ENCODE results near the gene HERPUD1. TPM values are rescaled to one million over a fixed set of nuclear protein-coding genes. Genes with fewer than 3 reads are reported as not detected.

HERPUD1 gene
- total and polyA plus RNA-seq, 2 of the 13 experiments (the other 11 are each of a cell fraction or from before 2014, with no cell fraction given) = 96.2 to 323 TPM

GRCh38 chr16:56895813-56896212 lies 36.1 kb upstream of the HERPUD1 start (continued):
- no peak for TF ChIP-seq GTF3A (CRISPR knock-in tag; conservative IDR thresholded peaks at IDR 0.05)
- TF ChIP-seq ATF7-NPFF (CRISPR knock-in tag; IDR thresholded peaks at IDR 0.05; ENCODE audit: low read depth) = no peak
- TF ChIP-seq HDAC1 (CRISPR knock-in tag; IDR thresholded peaks at IDR 0.05) = no peak

- H3K27ac ChIP-seq (ENCODE audit: extremely low read length, insufficient read depth, low read length) = no peak overlapping the region
- WGBS (ENCODE audit: low lambda C conversion rate) = 38% methylated on average over 3 of the region's 3 CpGs
- H3K9ac ChIP-seq (ENCODE audit: insufficient read depth, low read depth, low read length) = no peak overlapping the region
- no peaks in the 10 kb centered on the region for H4K20me1 ChIP-seq (ENCODE audit: insufficient read depth, low read length)
- H3K4me1 ChIP-seq (ENCODE audit: insufficient read depth, low read length) = peaks cover 10% of the 10 kb centered on the region; the same call in 1 of the 2 replicates
- H3K4me2 ChIP-seq (ENCODE audit: low read depth, low read length) = no peak overlapping the region
- POLR2A ChIA-PET = no interaction called here
- H3K36me3 ChIP-seq (replicated peaks in 1 of 2; ENCODE audit: control insufficient read depth in 1 of 2, insufficient read depth in 2 of 2, low read length in 2 of 2) = no peaks in the 10 kb centered on the region
- H3K79me2 ChIP-seq (ENCODE audit: insufficient read depth, low read length) = no peaks in the 10 kb centered on the region
- H2AFZ ChIP-seq (ENCODE audit: low read length) = no peak overlapping the region
- ATAC-seq (no peak), DNase-seq (ENCODE audit: low spot score) (no peak), FAIRE-seq (no peak)
- in situ Hi-C loops (cut with HindIII; ENCODE audit: extremely low pct_ligation_motif_present, low pct_unique_long_range_greater_than_20kb) (no loop called here), intact Hi-C loops (cut with micrococcal nuclease; ENCODE audit: unreplicated experiment) (no loop called here)
- H3K9me3 ChIP-seq (ENCODE audit: low read length) = no peaks in the 10 kb centered on the region
- no peak for TF ChIP-seq SP4 (CRISPR knock-in tag; IDR thresholded peaks at IDR 0.05)
- no peak for TF ChIP-seq NFRKB (IDR thresholded peaks at IDR 0.05)
- TF ChIP-seq, protein P1, sequence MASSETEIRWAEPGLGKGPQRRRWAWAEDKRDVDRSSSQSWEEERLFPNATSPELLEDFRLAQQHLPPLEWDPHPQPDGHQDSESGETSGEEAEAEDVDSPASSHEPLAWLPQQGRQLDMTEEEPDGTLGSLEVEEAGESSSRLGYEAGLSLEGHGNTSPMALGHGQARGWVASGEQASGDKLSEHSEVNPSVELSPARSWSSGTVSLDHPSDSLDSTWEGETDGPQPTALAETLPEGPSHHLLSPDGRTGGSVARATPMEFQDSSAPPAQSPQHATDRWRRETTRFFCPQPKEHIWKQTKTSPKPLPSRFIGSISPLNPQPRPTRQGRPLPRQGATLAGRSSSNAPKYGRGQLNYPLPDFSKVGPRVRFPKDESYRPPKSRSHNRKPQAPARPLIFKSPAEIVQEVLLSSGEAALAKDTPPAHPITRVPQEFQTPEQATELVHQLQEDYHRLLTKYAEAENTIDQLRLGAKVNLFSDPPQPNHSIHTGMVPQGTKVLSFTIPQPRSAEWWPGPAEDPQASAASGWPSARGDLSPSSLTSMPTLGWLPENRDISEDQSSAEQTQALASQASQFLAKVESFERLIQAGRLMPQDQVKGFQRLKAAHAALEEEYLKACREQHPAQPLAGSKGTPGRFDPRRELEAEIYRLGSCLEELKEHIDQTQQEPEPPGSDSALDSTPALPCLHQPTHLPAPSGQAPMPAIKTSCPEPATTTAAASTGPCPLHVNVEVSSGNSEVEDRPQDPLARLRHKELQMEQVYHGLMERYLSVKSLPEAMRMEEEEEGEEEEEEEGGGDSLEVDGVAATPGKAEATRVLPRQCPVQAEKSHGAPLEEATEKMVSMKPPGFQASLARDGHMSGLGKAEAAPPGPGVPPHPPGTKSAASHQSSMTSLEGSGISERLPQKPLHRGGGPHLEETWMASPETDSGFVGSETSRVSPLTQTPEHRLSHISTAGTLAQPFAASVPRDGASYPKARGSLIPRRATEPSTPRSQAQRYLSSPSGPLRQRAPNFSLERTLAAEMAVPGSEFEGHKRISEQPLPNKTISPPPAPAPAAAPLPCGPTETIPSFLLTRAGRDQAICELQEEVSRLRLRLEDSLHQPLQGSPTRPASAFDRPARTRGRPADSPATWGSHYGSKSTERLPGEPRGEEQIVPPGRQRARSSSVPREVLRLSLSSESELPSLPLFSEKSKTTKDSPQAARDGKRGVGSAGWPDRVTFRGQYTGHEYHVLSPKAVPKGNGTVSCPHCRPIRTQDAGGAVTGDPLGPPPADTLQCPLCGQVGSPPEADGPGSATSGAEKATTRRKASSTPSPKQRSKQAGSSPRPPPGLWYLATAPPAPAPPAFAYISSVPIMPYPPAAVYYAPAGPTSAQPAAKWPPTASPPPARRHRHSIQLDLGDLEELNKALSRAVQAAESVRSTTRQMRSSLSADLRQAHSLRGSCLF (CRISPR knock-in tag; IDR thresholded peaks at IDR 0.05; ENCODE audit: borderline replicate concordance) = no peak
- TF ChIP-seq TRIM24 (CRISPR knock-in tag; IDR thresholded peaks at IDR 0.05) = no peak
- TF ChIP-seq RARG (CRISPR knock-in tag; IDR thresholded peaks at IDR 0.05; ENCODE audit: low read depth) = no peak
- TF ChIP-seq MXD3 (CRISPR knock-in tag; IDR thresholded peaks at IDR 0.05) = no peak
- TF ChIP-seq, protein P2, sequence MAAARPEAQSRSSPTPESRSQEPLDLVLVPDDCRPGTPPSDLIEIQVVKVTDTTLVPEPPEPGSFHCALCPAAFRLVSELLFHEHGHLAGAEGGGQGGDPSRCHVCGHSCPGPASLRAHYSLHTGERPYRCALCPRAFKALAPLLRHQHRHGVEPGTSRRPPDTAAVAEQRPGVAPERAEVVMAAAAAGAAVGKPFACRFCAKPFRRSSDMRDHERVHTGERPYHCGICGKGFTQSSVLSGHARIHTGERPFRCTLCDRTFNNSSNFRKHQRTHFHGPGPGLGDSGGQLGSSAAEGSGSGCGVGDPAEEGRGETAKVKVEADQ (CRISPR knock-in tag; IDR thresholded peaks at IDR 0.05; ENCODE audit: borderline replicate concordance) = no peak
- TF ChIP-seq NFE2 (CRISPR knock-in tag; IDR thresholded peaks at IDR 0.05) = no peak
- TF ChIP-seq KLF11 (CRISPR knock-in tag; IDR thresholded peaks at IDR 0.05) = no peak
- no peak for TF ChIP-seq HOXA9 (CRISPR knock-in tag; IDR thresholded peaks at IDR 0.05; ENCODE audit: borderline replicate concordance)
- CTCF ChIA-PET (ENCODE audit: low intra/inter-chr PET ratio, low total read pairs) = no interaction called here
- no TSS peak for BruUV-seq (replicated peaks)
- H3K27me3 ChIP-seq (ENCODE audit: control insufficient read depth in 1 of 2, insufficient read depth in 2 of 2, low read length in 2 of 2) = peaks cover 4 to 28% of the 10 kb centered on the region in 2 experiments
- no peak overlapping the region for H3K4me3 ChIP-seq (replicated peaks in 1 of 3; ENCODE audit: insufficient read depth in 1 of 3, low read depth in 2 of 3, low read length in 3 of 3)
These were observed 35.7 kb upstream of the HERPUD1 start for GRCh38 chr16:56896244-56896643.
